ENCODE data around the gene KPNA6.

The KPNA6 gene

GRCh38 chr1:32205401-32206370 is 97.8 kb downstream of the KPNA6 start, which contains the start of gene IQCC:
IQCC (plus strand) TSS chr1:32205671; CDS start chr1:32205682, 11 bp downstream.
- H3K27ac ChIP-seq (ENCODE audit: low read depth, low read length) = peak within 1 kb of the TSS; percentile 78
- H3K4me3 ChIP-seq (ENCODE audit: low read depth in 1 of 2, low read length in 2 of 2) = peak within 1 kb of the TSS; percentile 72 to 79

GRCh38 chr1:32208469-32208868 is 100.6 kb downstream of the KPNA6 start:
- H3K36me3 ChIP-seq (ENCODE audit: insufficient read depth, low read length) = no peaks in the 10 kb centered on the region
- H3K4me3 ChIP-seq (ENCODE audit: low read depth in 1 of 2, low read length in 2 of 2) = no peak overlapping the region
- H3K4me1 ChIP-seq (ENCODE audit: insufficient read depth, low read length) = peaks cover 16% of the 10 kb centered on the region
- no peak overlapping the region for H3K9ac ChIP-seq (ENCODE audit: low read length)
- H3K27me3 ChIP-seq (ENCODE audit: control insufficient read depth in 1 of 2, insufficient read depth in 2 of 2, low read length in 2 of 2) = no peaks in the 10 kb centered on the region
- no peaks in the 10 kb centered on the region for H3K9me3 ChIP-seq (ENCODE audit: low read length)
- H3K27ac ChIP-seq (ENCODE audit: low read depth, low read length) = no peak overlapping the region

More at GRCh38 chr1:32205401-32206370, 97.8 kb downstream of the KPNA6 start, which contains the start of gene IQCC:
- Histone ChIP-seq H3K27me3 (ENCODE audit: control insufficient read depth in 1 of 2, insufficient read depth in 2 of 2, low read length in 2 of 2) (no peaks in the 10 kb centered on the region), H3K4me1 (ENCODE audit: insufficient read depth, low read length) (peaks cover 26% of the 10 kb centered on the region), H3K36me3 (ENCODE audit: insufficient read depth, low read length) (no peaks in the 10 kb centered on the region), H3K9me3 (ENCODE audit: low read length) (no peaks in the 10 kb centered on the region), H3K9ac (ENCODE audit: low read length) (peak within 1 kb of the TSS; percentile 78)

- no peak within 1 kb of the TSS for H3K4me3 ChIP-seq (ENCODE audit: low read depth in 1 of 2, low read length in 2 of 2)
- no peaks in the 10 kb centered on the region for H3K36me3 ChIP-seq (ENCODE audit: insufficient read depth, low read length)
- H3K27me3 ChIP-seq (ENCODE audit: control insufficient read depth in 1 of 2, insufficient read depth in 2 of 2, low read length in 2 of 2) = no peaks in the 10 kb centered on the region
- no peak within 1 kb of the TSS for H3K9ac ChIP-seq (ENCODE audit: low read length)
- H3K9me3 ChIP-seq (ENCODE audit: low read length) = no peaks in the 10 kb centered on the region
- H3K27ac ChIP-seq (ENCODE audit: low read depth, low read length) = no peak within 1 kb of the TSS
- H3K4me1 ChIP-seq (ENCODE audit: insufficient read depth, low read length) = peaks cover 16% of the 10 kb centered on the region
These were observed 101.1 kb downstream of the KPNA6 start, which contains the start of gene DCDC2B for GRCh38 chr1:32208891-32209328. DCDC2B (plus strand) TSS chr1:32209089; CDS start chr1:32209094, 5 bp downstream.

DNA sequence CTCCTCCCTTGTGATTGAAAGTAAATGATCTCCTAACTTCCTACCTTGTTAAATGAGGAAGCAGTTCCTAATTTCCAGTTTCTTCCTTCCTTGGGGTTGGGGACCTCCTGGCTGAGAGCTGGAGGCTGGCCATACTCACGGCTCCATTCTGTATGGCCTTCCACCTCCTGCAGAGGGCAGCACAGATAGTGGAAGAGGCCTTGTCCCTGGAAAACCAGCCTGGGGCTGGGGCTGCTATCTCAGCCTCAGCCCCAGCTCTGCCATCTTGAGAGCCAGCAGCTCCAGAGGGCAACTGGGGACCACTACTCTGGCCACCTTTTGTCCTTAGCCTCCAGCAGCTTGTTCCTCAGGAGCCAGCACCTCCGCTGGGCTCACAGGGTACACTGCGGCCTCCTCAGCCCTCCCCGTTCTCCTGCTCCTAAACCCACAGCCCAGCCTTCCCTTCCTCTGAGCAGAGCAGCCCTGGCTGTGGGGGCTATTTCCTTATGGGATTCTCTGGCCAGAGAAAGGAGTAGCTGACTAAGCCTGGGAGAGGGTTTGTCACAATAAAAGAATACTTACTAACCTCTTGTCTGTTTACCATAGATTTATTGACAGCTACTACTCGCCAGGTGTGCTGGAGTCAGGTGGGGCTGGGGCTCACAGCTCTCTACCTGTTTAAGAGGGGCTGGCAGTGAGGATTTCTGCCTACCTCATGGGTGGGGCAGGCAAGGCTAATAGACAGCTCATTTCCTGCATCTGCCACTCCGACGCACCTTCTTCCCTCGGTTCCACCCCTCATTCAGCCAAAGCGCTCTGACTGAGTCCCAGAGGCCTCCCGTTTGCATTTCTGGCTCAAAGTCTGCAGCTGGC is 108.0 kb downstream of the KPNA6 start:
- H3K4me3 ChIP-seq (ENCODE audit: low read depth in 1 of 2, low read length in 2 of 2) = no peak overlapping the region
- peaks cover 36% of the 10 kb centered on the region for H3K36me3 ChIP-seq (ENCODE audit: insufficient read depth, low read length)
- no peak overlapping the region for H3K27ac ChIP-seq (ENCODE audit: low read depth, low read length)
- H3K4me1 ChIP-seq (ENCODE audit: insufficient read depth, low read length) = peaks cover 10% of the 10 kb centered on the region
- no peak overlapping the region for H3K9ac ChIP-seq (ENCODE audit: low read length)
- H3K9me3 ChIP-seq (ENCODE audit: low read length) = no peaks in the 10 kb centered on the region
- no peaks in the 10 kb centered on the region for H3K27me3 ChIP-seq (ENCODE audit: control insufficient read depth in 1 of 2, insufficient read depth in 2 of 2, low read length in 2 of 2)

- H3K9ac ChIP-seq (ENCODE audit: low read length) = no peak overlapping the region
- no peaks in the 10 kb centered on the region for H3K9me3 ChIP-seq (ENCODE audit: low read length)
- H3K36me3 ChIP-seq (ENCODE audit: insufficient read depth, low read length) = peaks cover 36% of the 10 kb centered on the region
- H3K27me3 ChIP-seq (ENCODE audit: control insufficient read depth in 1 of 2, insufficient read depth in 2 of 2, low read length in 2 of 2) = no peaks in the 10 kb centered on the region
- H3K4me1 ChIP-seq (ENCODE audit: insufficient read depth, low read length) = peaks cover 17% of the 10 kb centered on the region
- no peak overlapping the region for H3K4me3 ChIP-seq (ENCODE audit: low read depth in 1 of 2, low read length in 2 of 2)
- no peak overlapping the region for H3K27ac ChIP-seq (ENCODE audit: low read depth, low read length)
These were observed 108.7 kb downstream of the KPNA6 start for GRCh38 chr1:32216566-32216965.

DNA sequence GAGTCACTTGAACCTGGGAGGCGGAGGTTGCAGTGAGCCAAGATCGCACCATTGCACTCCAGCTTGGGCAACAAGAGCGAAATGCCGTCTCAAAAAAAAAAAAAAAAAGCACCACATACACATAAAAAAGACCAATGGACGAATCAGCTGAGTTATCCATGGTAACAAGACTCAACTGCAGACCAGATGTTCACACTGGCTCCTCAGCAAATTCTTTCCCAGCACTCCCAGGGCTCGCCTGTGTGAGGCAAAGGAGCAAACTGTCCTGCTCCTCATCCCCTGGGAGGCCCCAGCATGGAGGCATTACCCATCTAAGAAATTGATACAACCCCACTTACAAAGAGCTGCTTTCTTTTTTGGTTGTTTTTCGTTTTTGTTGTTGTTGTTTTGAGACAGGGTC is 111.2 kb downstream of the KPNA6 start:
- no peaks in the 10 kb centered on the region for H3K9me3 ChIP-seq (ENCODE audit: low read length)
- H3K36me3 ChIP-seq (ENCODE audit: insufficient read depth, low read length) = peaks cover 41% of the 10 kb centered on the region

GRCh38 chr1:32220746-32221580 is 113.1 kb downstream of the KPNA6 start:
- Histone ChIP-seq H3K36me3 (ENCODE audit: insufficient read depth, low read length) (peaks cover 39% of the 10 kb centered on the region), H3K9ac (ENCODE audit: low read length) (peak overlapping the region; percentile 99), H3K9me3 (ENCODE audit: low read length) (no peaks in the 10 kb centered on the region), H3K27me3 (ENCODE audit: control insufficient read depth in 1 of 2, insufficient read depth in 2 of 2, low read length in 2 of 2) (no peaks in the 10 kb centered on the region), H3K4me3 (ENCODE audit: low read depth in 1 of 2, low read length in 2 of 2) (peak overlapping the region; percentile 93 to 97), H3K27ac (ENCODE audit: low read depth, low read length) (peak overlapping the region; percentile 87), H3K4me1 (ENCODE audit: insufficient read depth, low read length) (peaks cover 32% of the 10 kb centered on the region)

More for the DNA sequence above, 111.2 kb downstream of the KPNA6 start:
- H3K27ac ChIP-seq (ENCODE audit: low read depth, low read length) = no peak overlapping the region
- no peak overlapping the region for H3K4me3 ChIP-seq (ENCODE audit: low read depth in 1 of 2, low read length in 2 of 2)
- no peak overlapping the region for H3K9ac ChIP-seq (ENCODE audit: low read length)
- no peaks in the 10 kb centered on the region for H3K27me3 ChIP-seq (ENCODE audit: control insufficient read depth in 1 of 2, insufficient read depth in 2 of 2, low read length in 2 of 2)
- H3K4me1 ChIP-seq (ENCODE audit: insufficient read depth, low read length) = peaks cover 31% of the 10 kb centered on the region

GRCh38 chr1:32221581-32221979 is 113.7 kb downstream of the KPNA6 start:
- peak overlapping the region; percentile 93 to 97 for H3K4me3 ChIP-seq (ENCODE audit: low read depth in 1 of 2, low read length in 2 of 2)
- H3K4me1 ChIP-seq (ENCODE audit: insufficient read depth, low read length) = peaks cover 31% of the 10 kb centered on the region
- H3K27me3 ChIP-seq (ENCODE audit: control insufficient read depth in 1 of 2, insufficient read depth in 2 of 2, low read length in 2 of 2) = no peaks in the 10 kb centered on the region
- peak overlapping the region; percentile 99 for H3K9ac ChIP-seq (ENCODE audit: low read length)
- H3K27ac ChIP-seq (ENCODE audit: low read depth, low read length) = peak overlapping the region; percentile 87
- no peaks in the 10 kb centered on the region for H3K9me3 ChIP-seq (ENCODE audit: low read length)
- peaks cover 36% of the 10 kb centered on the region for H3K36me3 ChIP-seq (ENCODE audit: insufficient read depth, low read length)

DNA sequence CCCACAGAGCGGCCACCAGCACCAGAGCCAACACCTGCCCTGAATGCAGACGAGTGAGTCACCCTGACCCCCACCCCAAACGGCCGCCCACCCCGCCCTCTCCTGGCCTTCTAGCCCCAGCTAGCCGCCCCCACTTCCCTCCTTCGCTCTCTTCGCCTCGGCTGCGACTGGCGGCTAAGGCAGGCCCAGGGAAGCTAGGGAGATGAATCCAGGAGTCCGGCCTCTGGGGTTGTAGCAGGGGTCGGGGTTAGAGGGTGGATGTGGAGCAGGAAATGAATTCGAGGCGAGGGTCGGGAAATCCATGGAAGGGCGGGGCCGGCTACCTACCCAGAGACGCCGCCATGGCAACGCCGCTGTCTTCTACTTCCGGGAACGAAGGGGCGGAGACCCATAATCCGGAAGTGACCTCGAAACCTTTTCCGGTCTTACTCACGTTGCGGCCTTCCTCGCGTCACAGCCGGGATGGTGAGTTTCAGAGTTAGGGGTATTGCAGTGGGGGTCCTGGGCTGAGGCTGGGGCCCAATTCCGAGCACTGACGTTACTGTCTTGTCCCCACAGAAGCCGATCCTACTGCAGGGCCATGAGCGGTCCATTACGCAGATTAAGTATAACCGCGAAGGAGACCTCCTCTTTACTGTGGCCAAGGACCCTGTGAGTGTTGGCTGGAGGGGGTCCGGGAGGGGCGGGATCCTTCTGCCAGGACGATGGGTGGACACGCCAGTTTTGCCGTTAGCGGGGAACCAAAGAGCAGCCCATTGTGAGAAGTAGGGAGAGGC is 114.3 kb downstream of the KPNA6 start, which contains the start of the genes EIF3I and TMEM234:
TSS of gene EIF3I (plus strand) at position 428 of the 776 bp plus-strand sequence. CDS start at position 463, 35 bp downstream.
TSS of gene TMEM234 (minus strand) at position 374 of the 776 bp plus-strand sequence. CDS start at position 343, 31 bp downstream.
- H3K36me3 ChIP-seq (ENCODE audit: insufficient read depth, low read length) = peaks cover 30% of the 10 kb centered on the region
- no peaks in the 10 kb centered on the region for H3K27me3 ChIP-seq (ENCODE audit: control insufficient read depth in 1 of 2, insufficient read depth in 2 of 2, low read length in 2 of 2)
- peaks cover 31% of the 10 kb centered on the region for H3K4me1 ChIP-seq (ENCODE audit: insufficient read depth, low read length)
- H3K9me3 ChIP-seq (ENCODE audit: low read length) = no peaks in the 10 kb centered on the region
- H3K27ac ChIP-seq (ENCODE audit: low read depth, low read length) = peak within 1 kb of the TSS; percentile 87
- H3K4me3 ChIP-seq (ENCODE audit: low read depth in 1 of 2, low read length in 2 of 2) = peak within 1 kb of the TSS; percentile 93 to 97
- peak within 1 kb of the TSS; percentile 99 for H3K9ac ChIP-seq (ENCODE audit: low read length)

GRCh38 chr1:32223683-32224082 is 115.8 kb downstream of the KPNA6 start:
- H3K4me3 ChIP-seq (ENCODE audit: low read depth in 1 of 2, low read length in 2 of 2) = peak overlapping the region in 1 of 2 donors; percentile 19
- H3K9ac ChIP-seq (ENCODE audit: low read length) = no peak overlapping the region
- H3K27ac ChIP-seq (ENCODE audit: low read depth, low read length) = no peak overlapping the region
- H3K27me3 ChIP-seq (ENCODE audit: control insufficient read depth in 1 of 2, insufficient read depth in 2 of 2, low read length in 2 of 2) = no peaks in the 10 kb centered on the region
- H3K4me1 ChIP-seq (ENCODE audit: insufficient read depth, low read length) = peaks cover 31% of the 10 kb centered on the region
- peaks cover 37% of the 10 kb centered on the region for H3K36me3 ChIP-seq (ENCODE audit: insufficient read depth, low read length)
- no peaks in the 10 kb centered on the region for H3K9me3 ChIP-seq (ENCODE audit: low read length)
